ENCODE measurements around the gene SH3PXD2A.

GRCh38 chr10:103613616-103614015 lies 241.8 kb downstream of the SH3PXD2A start:
- TF ChIP-seq POLR2AphosphoS5 (IDR thresholded peaks at IDR 0.05) (no peak), CTCF (IDR thresholded peaks at IDR 0.05) (no peak)
